Spleen (tissue), 11 donors: ENCODE measurements around the gene POLR3B. TPM values are rescaled to one million over a fixed set of nuclear protein-coding genes. Genes with fewer than 3 reads are reported as not detected.

Source experiments
- DNase-seq: peaks from one replicate; pipeline ENCODE4 v3.0.0-alpha.2; 2020
- H3K27ac ChIP-seq, 8 donors: fragments of 200-600 bp; sonication (generic) in 7 of 8; 1 replicate in 4 of 8; 2 replicates in 4 of 8; pipeline versions ENCODE4 v1.5.0 to v1.8.0; 2016 to 2021; ENCODE audit warnings: inconsistent platforms in 4 of 8, mild to moderate bottlenecking in 4 of 8, moderate library complexity in 1 of 8
- H3K27me3 ChIP-seq, 7 donors: fragments of 200-600 bp; sonication (generic) in 6 of 7; replicated peaks in 1 of 7; 1 replicate in 4 of 7; 2 replicates in 3 of 7; pipeline versions ENCODE4 v1.5.0 to v1.8.0; 2016 to 2021; ENCODE audit warnings: inconsistent platforms in 3 of 7, mild to moderate bottlenecking in 1 of 7
- H3K36me3 ChIP-seq, 6 donors: fragments of 200-600 bp; sonication (generic) in 5 of 6; 1 replicate in 4 of 6; 2 replicates in 2 of 6; pipeline versions ENCODE4 v1.5.0 to v1.8.0; 2016 to 2021; ENCODE audit warnings: inconsistent platforms in 2 of 6
- H3K4me1 ChIP-seq, 6 donors: fragments of 200-600 bp; sonication (generic) in 5 of 6; 1 replicate in 3 of 6; 2 replicates in 3 of 6; pipeline versions ENCODE4 v1.5.0 to v1.8.0; 2016 to 2021; ENCODE audit warnings: inconsistent platforms in 3 of 6
- H3K4me3 ChIP-seq, 8 donors: fragments of 200-600 bp; sonication (generic) in 7 of 8; 1 replicate in 4 of 8; 2 replicates in 4 of 8; pipeline versions ENCODE4 v1.5.0 to v1.8.0; 2016 to 2021; ENCODE audit warnings: inconsistent platforms in 4 of 8, mild to moderate bottlenecking in 4 of 8, moderate library complexity in 2 of 8
- H3K9me3 ChIP-seq, 8 donors: fragments of 200-600 bp; sonication (generic) in 7 of 8; 1 replicate in 4 of 8; 2 replicates in 4 of 8; pipeline versions ENCODE4 v1.5.0 to v1.8.0; 2016 to 2021; ENCODE audit warnings: inconsistent platforms in 4 of 8
- POLR2A ChIP-seq, 3 donors: fragments of 450-650 bp; IDR thresholded peaks; one replicate each; pipeline ENCODE4 v1.5.1; 2017; ENCODE audit warnings: antibody characterized with exemption in 3 of 3, mild to moderate bottlenecking in 1 of 3
- POLR2AphosphoS5 ChIP-seq, 3 donors: sonication (generic); formaldehyde crosslinking; IDR thresholded peaks; one replicate each; pipeline ENCODE4 v1.5.1; 2017; ENCODE audit warnings: antibody characterized with exemption in 3 of 3
- WGBS, 5 donors: extraction: QIAGEN DNeasy Blood & Tissue Kit in 3 of 5; methylation state at CpG; one replicate each; pipeline versions ENCODE4 v1.1.5 to v1.1.7; 2013 to 2018; 5-methylcytosine and 5-hydroxymethylcytosine counted together
- intact Hi-C: fragments of 100-400 bp; cut with DNase I; formaldehyde crosslinking; loops from one replicate; pipeline ENCODE4 v1.15.0; 2023; ENCODE audit warnings: low total_unique reads
- polyA plus RNA-seq, 3 donors: library from polyadenylated mRNA; stranded (reverse); fragments of 200-250 nt; gene quantifications; one replicate each; pipeline ENCODE4 v1.2.1, GENCODE V29; 2013
- total RNA-seq, 7 donors: library from RNA; depleted of rRNA in 3 of 7; stranded (reverse); fragments of >200 nt in 3 of 7; fragmentation: NEBNext Ultra II Directional in 4 of 7; extraction: Animal tissue kit (Norgen Biotek cat#: 25700) in 4 of 7; gene quantifications; one replicate each; pipeline versions ENCODE4 v1.1.0 to v1.2.1, GENCODE V29; 2016 to 2021
- TF ChIP-seq, protein P1 (sequence below), 11 experiments: fragments of 200-600 bp in 7 of 11; fragments of 450-650 bp in 4 of 11; sonication (generic) in 4 of 11; IDR thresholded peaks in 8 of 11; conservative IDR thresholded peaks in 3 of 11; 1 replicate in 7 of 11; 2 replicates in 4 of 11; pipeline versions ENCODE4 v1.4.0 to v1.8.0; 2016 to 2021; ENCODE audit warnings: antibody characterized with exemption in 11 of 11, inconsistent platforms in 4 of 11, mild to moderate bottlenecking in 1 of 11
- donor health status: healthy with polysubstance abuse.
- donor health status: DM: no; HTN: no; CAD: no; lungs with moderate emphysema.
- donor health status: DM: no; HTN: no; CAD: no.
- donor health status: Bipolar disorder and iron deficiency.
- donor health status: healthy.
- donor health status: DM: no; HTN: no; CAD: no.
- donor health status: DM: yes; HTN: yes; CAD: no.

POLR3B gene
- total and polyA plus RNA-seq, 10 donors, result 1.9 to 10.0 (median 5.6) TPM

DNA sequence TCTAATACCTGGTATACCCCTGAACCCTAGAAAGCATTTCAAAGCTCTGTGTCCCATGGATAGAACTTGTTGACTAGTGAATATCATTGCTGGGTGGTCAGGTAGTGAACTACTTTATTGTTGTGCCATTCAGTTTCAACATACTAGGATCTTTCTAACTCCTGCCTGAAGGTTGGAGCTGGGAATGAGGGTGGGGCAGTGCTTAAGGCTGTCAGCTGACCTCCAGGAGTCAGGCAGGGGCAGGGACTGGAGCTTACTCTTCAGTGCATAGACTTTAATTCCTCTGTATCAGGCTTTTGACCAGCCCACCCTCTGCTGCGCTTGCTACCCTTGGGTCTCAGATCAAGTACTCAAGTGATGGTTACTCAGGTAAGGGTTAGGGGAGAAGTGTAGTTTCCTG, 122.7 kb downstream of the POLR3B start:
- peaks cover 0 to 44% (median 0%) of the 10 kb centered on the region in 6 donors for H3K36me3 ChIP-seq
- TF ChIP-seq POLR2A (IDR thresholded peaks at IDR 0.05) (no peak), POLR2AphosphoS5 (IDR thresholded peaks at IDR 0.05) (no peak)
- TF ChIP-seq, protein P1, sequence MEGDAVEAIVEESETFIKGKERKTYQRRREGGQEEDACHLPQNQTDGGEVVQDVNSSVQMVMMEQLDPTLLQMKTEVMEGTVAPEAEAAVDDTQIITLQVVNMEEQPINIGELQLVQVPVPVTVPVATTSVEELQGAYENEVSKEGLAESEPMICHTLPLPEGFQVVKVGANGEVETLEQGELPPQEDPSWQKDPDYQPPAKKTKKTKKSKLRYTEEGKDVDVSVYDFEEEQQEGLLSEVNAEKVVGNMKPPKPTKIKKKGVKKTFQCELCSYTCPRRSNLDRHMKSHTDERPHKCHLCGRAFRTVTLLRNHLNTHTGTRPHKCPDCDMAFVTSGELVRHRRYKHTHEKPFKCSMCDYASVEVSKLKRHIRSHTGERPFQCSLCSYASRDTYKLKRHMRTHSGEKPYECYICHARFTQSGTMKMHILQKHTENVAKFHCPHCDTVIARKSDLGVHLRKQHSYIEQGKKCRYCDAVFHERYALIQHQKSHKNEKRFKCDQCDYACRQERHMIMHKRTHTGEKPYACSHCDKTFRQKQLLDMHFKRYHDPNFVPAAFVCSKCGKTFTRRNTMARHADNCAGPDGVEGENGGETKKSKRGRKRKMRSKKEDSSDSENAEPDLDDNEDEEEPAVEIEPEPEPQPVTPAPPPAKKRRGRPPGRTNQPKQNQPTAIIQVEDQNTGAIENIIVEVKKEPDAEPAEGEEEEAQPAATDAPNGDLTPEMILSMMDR (IDR thresholded peaks at IDR 0.05 in 8 of 11, conservative IDR thresholded peaks at IDR 0.05 in 3 of 11), result no peak
- H3K27ac ChIP-seq, result no peak overlapping the region
- H3K4me1 ChIP-seq, result no peaks in the 10 kb centered on the region
- no peak for DNase-seq
- no peaks in the 10 kb centered on the region for H3K27me3 ChIP-seq
- intact Hi-C loops, result no loop called here
- no peaks in the 10 kb centered on the region for H3K9me3 ChIP-seq
- no peak overlapping the region for H3K4me3 ChIP-seq
- WGBS, 5 donors, result 93 to 100% (median 100%) methylated on average over 1 of the region's 1 CpG

DNA sequence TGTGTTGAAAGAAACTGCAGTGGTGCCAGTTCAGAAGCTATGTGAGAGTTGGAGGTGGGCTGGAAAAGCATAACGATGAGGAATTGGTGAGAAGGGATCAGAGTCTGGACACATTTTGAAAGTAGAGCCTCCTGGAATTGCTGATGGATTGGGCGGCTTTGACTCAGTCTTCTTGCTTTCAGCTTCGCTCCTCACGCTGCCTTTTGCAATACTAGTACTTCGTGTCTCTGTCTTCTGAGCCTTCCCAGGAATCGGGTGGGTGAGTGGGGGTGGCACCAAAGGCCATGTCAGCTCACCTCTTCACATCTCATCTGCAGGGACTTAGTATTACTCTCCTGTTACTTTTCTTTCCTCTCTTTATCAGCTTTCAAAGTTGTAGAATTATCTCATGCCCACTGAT, 123.7 kb downstream of the POLR3B start:
- DNase-seq, result no peak
- Histone ChIP-seq H3K36me3 (peaks cover 0 to 44% (median 0%) of the 10 kb centered on the region in 6 donors), H3K9me3 (no peaks in the 10 kb centered on the region), H3K4me3 (no peak overlapping the region), H3K27ac (no peak overlapping the region), H3K27me3 (no peaks in the 10 kb centered on the region), H3K4me1 (no peaks in the 10 kb centered on the region)
- TF ChIP-seq POLR2AphosphoS5 (IDR thresholded peaks at IDR 0.05) (no peak), POLR2A (IDR thresholded peaks at IDR 0.05) (no peak)
- TF ChIP-seq, protein P1 (IDR thresholded peaks at IDR 0.05 in 8 of 11, conservative IDR thresholded peaks at IDR 0.05 in 3 of 11), result no peak
- 94 to 99% (median 96%) methylated on average over 6 of the region's 6 CpGs for WGBS, 5 donors
- intact Hi-C loops, result no loop called here

DNA sequence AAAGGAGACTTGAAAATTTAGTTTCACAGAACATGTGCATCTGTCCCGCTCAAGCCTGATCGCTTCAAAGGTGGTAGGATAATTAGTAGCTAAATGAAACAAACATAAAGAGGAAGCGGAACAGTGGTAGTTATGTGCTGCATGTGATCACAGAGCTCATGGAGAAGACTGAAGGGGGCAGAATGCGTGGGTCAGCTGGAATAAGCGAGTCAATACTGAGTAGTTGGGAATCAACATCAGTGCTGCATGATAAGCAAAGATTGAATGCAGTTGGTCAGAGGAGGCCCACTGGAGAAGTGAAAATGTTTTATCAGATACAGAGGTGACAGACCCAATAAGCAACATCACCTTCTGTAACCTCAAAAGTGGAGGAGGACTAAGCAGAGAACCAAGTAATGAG, 130.1 kb downstream of the POLR3B start:
- Histone ChIP-seq H3K9me3 (no peaks in the 10 kb centered on the region), H3K36me3 (peaks cover 0 to 20% (median 0%) of the 10 kb centered on the region in 6 donors), H3K27ac (no peak overlapping the region), H3K4me1 (no peaks in the 10 kb centered on the region), H3K27me3 (no peaks in the 10 kb centered on the region), H3K4me3 (no peak overlapping the region)
- TF ChIP-seq, protein P1 (IDR thresholded peaks at IDR 0.05 in 8 of 11, conservative IDR thresholded peaks at IDR 0.05 in 3 of 11), result no peak
- intact Hi-C loops, result no loop called here
- DNase-seq, result no peak
- 93 to 97% (median 95%) methylated on average over 5 of the region's 5 CpGs for WGBS, 5 donors

DNA sequence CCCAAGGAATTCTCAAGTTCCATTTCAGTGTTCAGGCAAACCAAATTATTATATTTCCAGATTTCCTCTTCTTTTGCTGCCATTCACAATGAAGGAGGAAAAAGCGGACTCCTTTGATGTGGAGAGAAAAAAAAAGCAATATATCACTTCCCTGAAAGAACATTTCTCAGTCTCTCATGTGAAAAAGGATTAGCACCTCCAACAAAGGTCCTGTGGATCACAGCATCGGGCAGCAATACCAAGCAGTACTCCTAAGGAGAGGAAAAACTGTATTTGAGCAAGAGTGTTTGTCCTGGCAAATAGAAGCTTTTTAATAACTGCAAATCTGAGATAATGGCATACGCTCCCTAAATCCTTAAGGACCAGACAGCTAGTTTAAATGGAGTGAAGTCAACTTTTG, 131.3 kb downstream of the POLR3B start:
- H3K4me3 ChIP-seq, result no peak overlapping the region
- no peaks in the 10 kb centered on the region for H3K9me3 ChIP-seq
- WGBS, 5 donors, result 90 to 98% (median 92%) methylated on average over 3 of the region's 3 CpGs
- peaks cover 0 to 10% (median 0%) of the 10 kb centered on the region in 6 donors for H3K36me3 ChIP-seq
- TF ChIP-seq, protein P1 (IDR thresholded peaks at IDR 0.05 in 8 of 11, conservative IDR thresholded peaks at IDR 0.05 in 3 of 11), result no peak
- TF ChIP-seq POLR2A (IDR thresholded peaks at IDR 0.05), result no peak
- TF ChIP-seq POLR2AphosphoS5 (IDR thresholded peaks at IDR 0.05), result no peak
- intact Hi-C loops, result no loop called here
- no peaks in the 10 kb centered on the region for H3K27me3 ChIP-seq
- no peak for DNase-seq
- H3K27ac ChIP-seq, result no peak overlapping the region
- no peaks in the 10 kb centered on the region for H3K4me1 ChIP-seq
